NCI-H1694 treated with DMSO at 0.1 percent for 48 hours (cell line): ENCODE data around the gene REG3A.

Experiments used
- DNase-seq: peaks from one replicate; lab custom pipeline; 2025; lab: John Stamatoyannopoulos, UW

The REG3A gene

DNA sequence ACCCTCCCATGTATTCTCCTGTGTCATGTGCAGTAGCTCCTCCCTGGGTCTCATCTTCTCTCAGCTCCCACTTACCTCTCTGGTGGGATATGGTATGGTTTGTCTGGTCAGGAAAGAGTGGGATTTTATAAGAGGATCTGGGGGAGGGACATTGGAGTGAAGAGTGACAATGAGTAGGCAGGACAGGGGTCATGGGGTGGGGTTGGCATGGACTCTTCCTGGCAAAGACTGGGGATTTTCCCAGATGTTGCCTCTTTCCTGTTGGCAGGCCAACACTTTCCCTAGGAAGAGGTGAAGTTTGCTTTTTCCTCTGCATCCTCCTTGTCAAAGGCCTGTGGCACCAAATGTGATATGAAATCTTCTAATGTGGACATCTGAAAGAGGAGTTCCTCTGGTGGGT lies at the start of gene REG3A:
TSS of gene REG3A (minus strand) at position 101 of the 400 bp plus-strand sequence. CDS start 348 bp downstream, outside the sequence.
- DNase-seq, result no peak

DNA sequence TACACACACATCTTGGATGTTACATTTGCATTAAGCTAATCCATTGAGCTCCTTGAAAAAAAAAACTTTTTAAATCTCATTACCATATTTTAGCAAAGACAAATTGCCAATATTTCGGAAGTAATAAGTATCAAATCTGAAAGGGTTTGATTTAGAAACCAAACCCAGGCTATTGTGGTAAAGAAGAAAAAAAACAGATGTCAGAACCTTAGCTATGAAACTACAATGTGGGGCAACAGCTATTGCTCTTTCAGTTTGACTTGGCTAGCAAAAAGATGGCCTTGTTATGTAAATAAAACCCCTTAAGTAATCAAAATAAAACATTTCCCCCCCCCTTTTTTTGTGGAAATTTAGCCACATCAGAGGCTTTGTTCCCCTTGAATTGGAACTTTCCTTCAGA lies 41.2 kb upstream of the REG3A start:
- no peak for DNase-seq

DNA sequence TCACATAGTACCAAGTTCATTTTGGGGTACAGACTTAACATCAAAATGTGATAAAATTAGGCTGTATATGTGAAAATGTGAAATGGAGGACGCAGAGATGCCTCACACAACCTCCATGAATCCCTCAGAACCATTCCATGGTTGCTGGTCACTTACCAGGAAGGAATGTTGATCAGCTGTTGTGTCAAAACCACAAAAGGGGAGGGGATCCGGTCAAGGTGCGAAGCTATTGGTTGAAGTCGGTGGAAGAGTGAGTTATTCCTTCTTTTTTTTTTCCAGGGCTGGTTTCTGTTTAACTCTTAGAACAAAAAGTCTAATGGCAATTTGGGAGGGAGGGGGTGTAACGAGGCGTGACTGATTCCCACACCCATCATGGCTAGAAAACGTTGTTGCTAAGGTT lies 32.3 kb upstream of the REG3A start:
- no peak for DNase-seq

DNA sequence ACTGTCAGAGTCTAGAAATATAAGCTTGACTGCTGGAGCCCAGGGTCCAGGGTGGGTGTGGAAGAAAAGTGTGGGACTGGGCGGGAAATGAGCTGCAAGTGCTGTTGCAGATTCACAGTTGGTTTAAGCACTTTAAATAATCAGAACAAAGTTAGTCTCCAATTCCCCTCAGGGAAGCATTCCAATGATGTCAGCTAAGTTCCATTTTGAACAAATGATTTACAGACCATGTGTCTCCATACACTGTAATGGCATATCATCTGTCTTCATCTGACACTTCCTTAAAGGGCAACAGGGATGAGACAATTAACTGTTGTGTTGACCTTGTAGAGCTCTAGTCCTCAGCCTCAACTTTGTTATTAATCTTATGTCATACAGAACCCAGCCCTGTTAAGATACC lies 31.5 kb upstream of the REG3A start:
- no peak for DNase-seq

DNA sequence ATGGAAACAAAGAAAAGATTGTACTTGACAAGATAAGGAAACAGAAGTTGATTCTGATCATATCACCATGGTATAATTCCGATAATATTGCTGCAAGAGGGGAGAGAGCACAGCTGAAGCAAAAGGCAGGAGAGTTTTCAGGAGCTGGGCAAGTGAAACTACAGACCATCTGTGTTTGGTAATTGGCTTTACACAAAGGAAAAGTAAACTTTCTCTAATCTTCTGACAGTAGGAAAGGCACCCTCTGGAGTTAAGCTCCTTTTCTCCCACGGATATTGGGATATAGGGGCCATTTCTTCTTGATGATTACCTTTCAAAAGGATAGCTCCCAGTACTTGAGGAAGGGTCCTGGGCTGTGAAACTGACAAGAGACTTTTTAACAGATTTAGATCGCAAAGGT lies 29.9 kb upstream of the REG3A start:
- no peak for DNase-seq

DNA sequence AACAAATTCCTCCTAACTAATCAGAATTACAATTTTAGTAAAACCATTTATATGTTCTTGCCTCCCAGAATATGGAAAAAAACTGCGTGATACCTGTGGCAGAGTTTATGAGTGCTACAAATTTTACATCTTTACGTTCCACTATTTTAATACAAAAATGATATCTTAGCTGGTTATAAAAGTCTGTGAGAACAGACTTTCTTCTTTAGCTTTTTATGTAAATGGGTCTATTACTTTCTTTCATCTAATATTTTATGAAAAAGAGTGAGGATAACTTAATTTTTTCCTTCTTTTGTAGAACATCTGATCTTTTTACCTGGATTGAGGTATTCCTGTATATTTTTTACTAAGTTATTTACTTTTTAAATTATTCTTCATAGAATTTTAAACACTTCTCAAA lies 22.1 kb upstream of the REG3A start:
- DNase-seq, result no peak

DNA sequence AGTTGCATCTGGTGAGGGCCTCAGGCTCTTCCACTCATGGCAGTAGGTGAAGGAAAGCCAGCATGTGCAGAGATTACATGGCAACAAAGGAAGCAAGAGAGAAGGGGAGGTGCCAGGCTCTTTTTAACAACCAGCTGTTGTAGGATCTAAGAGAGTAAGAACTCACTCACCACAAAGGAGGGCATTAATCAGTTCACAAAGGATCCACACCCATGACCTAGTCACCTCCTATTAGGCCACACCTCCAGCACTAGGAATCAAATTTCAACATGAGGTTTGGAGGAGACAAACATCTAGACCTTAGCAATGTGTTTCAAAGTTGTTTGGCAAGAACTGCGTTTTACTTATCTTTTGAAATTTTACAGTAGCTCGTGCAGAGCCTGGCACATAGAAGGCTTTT lies 20.5 kb upstream of the REG3A start:
- DNase-seq, result no peak

DNA sequence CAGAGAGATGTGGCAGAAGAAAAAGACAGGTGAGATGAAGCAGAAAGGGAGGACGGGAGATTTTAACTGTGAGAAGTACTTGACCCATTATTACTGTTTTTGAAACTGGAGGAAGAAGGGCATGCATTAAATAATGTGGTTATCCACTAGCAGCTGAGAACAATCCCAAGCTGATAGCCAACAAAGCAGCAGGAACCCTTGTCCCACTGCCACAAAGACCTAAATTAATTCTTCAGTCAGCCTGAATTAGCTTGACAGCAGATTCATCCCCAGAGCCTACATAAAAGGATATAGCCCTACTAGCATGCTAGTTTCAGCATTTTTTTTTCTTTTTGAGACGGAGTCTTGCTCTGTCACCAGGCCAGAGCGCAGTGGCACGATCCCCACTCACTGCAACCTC lies 19.5 kb upstream of the REG3A start:
- no peak for DNase-seq

DNA sequence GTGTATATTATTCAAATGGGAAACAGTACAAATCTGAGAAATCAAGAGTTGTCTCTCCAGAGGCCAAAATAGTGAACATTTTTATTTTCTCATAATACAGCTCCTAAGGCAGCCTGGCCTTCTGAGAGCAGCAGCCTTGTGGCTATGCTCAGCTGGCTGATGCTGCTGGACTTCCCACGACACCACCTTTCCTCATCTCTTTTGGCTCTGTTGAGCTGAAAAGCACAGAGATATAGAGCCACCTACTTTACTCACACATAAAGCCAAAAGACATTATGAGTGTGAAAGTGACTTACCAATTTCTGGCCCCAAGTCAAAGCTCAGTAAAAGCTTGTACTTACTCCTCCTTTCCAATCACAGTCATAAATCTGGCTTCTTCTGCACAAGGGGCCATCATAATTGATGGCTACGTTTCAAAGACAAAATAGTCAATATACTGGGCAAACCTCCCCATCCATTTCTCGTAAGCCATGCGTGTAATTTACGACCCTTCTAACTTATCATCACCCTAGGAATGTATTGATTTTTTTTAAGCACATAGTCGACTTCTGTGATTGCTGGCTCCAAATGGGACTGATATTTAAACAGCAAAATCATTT lies 18.6 kb upstream of the REG3A start:
- DNase-seq, result no peak

DNA sequence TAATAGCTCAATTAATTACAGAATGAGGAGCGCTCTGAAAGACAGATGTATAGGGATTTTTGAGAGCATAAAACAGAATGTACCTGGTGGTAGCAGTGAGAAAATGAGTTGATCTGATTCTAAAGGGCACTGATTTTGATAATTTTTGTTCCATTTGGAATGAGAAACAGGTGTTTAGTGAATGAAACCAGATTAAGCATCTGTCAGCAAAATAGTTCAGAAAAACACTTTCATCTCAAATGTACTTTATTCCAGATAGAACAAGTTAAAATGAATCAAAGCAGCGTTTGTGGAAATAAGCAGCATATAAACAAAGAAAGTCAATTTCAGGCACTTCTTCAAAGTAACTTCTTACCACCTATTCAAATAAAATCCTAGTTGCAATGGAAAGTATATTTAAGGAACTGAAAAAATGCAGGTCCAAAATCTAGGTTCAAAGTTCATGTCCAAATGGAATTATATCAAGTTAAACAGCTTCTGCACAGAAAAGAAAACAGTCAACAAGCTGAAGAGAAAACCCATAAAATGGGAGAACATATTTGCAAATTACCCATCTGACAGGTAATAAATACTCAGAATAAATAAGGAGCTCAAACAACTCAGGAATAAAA lies 11.9 kb upstream of the REG3A start:
- DNase-seq, result no peak

DNA sequence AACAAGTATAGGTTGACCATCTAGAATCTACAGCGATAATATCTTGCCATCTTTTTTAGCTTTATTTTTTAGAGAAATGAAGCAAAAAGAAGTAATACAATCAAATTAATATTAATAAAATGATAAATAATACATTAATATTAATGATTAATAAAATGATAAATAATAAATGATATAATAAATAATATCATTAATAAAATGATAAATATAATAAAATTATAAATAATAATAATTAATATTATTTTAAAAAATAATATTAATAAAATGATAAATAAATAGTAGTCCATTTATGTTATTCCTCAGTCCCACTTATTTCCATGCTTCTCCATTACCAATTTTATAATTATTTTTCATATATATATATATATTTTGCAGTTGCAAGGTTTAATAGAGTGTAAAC lies 3.2 kb upstream of the REG3A start:
- DNase-seq, result no peak

DNA sequence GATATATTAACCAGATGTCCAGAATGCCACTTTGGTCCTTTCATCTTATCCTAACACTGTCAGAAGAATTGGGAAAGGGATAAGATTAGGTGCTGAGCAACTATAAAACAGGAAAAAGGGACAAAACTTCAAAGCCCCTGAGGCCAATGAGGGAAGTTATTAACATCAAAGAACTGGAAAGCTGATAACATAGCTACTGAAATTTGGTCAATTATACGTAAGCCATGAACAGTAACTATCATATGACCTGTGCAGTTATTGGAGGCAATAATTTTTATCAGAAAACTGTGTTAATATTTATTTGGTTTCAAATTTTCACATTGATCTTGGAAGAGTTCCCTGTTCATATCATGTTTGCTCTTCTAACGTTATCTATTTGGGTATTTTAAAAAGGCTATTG lies 2.6 kb upstream of the REG3A start:
- DNase-seq, result no peak

DNA sequence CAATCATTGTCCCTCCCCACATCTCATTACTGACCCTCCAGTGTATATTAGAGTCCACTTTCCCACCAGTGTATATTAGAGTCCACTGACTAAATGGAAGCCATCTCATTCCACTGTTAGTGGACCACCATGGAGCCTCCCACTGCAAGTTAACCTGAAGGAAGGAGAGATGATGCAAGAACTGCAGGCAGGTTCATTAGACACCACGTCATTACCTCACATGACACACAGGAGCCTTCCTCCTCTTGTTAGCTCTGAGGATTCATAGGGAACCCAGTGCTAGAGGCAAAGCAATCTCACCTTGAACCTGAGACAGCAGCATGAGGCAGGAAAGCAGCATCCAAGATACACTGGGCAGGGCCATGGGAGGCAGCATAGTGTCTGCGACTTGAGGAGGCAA lies 523 bp downstream of the REG3A start:
- DNase-seq, result no peak

DNA sequence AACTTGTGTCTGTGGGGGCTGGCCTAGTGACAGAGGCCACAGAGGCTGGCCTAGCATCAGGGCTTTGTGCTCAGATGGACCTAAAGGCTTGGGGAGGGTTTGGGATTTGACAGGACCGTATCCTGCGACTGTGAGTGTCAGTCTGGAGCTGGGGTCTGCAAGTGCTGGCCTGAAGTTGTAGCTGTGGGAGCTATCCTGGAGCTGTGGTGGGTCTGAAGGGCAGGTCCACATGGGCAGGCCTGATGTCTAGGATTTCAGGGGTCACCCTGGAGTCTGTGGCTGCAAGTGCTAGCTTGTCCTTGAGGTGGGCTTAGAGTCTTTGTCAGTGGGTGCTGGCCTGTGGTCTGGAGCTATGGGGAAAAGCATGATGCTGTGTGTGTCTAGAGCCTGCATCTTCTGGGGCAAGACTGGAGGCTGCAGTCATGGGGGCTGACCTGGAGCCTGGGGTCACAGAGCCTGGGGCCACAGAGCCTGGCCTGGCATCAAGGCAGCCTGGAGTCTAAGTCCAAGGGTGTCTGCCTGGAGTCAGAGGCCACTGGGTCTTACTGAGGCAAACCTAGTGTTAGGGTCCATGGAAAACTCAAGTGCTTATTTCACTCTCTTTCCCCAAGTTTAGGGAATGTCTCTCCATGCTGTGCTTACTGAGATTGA lies 3.6 kb downstream of the REG3A start:
- DNase-seq, result no peak

DNA sequence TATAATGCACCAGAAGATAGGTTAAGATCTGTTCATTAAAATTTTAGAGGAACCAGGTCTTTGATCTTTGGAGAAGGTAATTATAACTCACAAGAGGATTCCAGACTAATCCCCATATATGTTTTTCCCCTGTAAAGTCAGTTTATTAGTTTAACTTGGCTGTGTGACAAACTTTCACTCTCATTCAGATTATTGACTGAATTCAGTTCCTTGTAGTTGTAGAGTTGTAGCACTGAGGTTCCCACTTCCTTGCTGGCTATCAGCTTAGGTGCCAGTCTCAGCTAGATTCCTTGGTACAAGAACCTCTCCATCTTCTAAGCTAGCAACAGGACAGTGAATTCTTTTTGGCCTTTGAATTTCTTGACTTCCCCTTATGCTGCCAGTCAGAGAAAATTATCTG lies 20.1 kb downstream of the REG3A start:
- DNase-seq, result no peak

DNA sequence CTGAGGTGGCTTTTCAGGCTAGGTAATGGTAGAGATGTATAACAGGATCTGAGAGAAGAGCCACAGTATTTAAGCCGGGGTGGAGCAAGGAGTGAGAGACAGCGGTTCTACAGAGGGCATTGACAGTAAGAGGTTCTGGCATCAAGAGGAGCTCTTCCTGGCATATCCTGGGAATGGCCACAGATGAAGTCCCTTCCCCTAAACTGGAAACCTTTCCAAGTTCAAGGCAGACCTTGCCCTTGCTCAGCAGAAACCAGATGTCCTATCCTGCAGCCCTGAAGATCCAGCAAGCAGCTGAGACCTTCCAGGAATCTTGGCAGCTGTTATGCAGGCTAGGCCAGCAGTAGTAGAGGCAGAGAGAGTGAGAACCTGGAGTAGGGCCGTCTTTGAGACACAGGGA lies 21.2 kb downstream of the REG3A start:
- no peak for DNase-seq

DNA sequence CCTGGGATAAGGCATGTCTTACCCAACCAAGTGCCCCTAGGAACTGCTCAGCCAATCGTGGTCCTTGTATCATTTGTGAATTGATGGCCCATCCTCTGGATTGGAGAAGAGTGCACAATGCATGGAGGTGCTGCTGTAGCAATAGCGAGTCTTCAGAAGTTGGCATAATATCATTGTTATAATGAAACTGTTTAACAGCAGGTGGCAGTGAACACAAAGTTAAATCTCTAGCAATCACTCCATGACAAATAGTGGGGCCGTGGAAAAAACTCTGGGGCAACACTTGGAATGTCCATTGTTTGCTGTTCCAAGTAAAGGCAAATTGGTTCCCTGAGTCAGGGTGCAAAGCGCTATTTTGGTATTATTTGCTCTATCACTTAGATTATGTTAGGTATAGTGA lies 27.9 kb downstream of the REG3A start:
- DNase-seq, result no peak

DNA sequence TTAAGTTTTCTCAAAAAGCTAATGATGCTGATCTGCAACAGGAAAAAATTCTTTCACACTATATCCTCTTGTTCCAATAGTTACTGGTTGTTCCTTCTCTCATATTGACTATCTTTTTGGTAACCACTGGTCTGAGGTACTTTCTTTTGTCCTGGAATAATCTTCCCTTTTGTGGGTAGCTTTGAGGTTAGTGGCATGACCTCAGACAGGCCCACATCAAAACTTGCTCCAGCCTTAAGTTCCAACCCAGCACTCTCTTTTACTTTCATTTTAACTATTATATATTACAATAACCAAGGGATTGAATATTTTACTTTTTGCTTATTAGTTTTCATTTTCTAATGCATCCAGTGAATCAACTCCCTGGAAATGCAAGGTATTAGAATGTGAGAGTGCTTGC lies 29.7 kb downstream of the REG3A start:
- no peak for DNase-seq

DNA sequence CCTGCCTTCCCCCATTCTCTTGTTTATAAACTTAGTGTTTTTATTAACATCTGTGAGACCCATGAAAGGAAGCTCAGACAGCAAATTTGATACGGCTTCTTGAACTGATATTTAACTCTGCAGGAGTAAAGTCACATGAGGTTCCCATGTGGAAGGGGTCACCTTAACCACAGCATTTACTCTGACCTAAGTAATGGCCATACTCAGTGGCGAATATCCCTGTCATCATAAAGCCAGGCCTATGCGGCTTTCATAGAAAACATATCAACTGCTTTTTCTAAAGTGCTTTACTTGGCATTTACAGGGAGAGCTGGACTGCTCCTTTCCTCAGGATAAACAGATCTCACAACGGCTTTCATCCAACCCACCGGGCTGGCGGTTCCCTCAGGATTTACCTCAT lies 30.3 kb downstream of the REG3A start:
- no peak for DNase-seq

DNA sequence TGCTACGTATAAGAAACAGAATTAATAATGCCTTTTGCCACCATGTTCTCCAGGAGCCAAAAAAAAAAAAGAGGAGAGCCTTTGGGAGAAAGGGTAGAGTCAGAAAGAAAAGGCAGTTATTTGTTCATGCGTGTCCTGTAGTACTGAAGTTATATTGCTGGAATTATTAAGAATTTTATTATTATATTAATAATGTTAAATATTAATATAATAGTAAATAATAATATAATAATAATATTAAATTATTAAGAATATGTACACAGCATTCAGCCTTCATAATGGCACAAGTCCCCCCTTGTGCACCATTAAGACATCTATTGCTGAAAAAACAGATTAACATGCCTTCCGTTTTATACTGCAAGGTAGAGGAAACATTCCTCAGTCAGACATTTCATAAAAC lies 31.1 kb downstream of the REG3A start:
- DNase-seq, result no peak

DNA sequence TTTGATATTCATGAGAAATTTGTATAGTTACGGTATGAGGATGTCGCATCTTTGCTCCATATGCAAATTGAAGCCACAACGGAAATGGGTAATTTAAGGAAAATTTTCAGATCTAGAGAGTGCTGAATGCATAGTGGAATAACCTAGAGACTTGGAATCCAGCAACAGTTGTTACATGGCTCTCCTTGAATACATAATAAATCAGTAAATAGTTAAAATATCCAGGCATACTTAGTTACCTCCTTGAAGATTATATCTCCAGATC lies 33.9 kb downstream of the REG3A start:
- no peak for DNase-seq

DNA sequence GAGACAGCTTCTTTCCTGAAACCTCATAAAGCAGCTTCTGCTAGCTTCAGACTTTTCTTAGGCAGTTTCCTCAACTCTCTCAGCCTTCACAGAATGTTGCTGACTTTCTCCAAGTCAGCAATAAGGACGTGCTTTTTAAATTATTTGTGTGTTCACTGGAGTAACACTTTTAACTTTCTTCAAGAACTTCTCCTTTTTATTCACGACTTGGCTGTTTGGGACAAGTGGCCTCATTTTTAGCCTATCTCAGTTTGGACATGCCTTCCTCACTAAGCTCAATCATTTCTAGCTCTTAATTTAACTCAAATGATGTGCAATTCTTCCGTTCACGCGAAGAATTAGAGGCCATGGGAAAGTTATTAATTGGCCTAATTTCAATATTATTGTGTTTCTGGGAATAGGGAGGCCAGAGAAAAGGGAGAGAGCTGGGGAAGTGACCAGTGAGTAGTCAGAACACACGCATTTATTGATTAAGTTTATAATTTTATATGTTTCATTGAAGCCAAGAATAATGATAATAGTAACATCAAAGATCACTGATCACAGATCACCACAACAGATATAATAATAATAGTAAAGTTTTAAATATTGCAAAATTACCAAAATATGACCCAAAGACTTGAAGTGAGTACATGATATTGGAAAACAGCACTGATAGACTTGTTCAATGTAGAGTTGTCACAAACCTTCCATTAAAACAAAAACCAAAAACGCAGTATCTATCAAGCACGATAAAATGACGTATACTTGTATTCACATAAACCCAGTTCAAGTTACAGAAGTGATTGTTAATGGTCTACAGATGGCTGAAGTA lies 34.4 kb downstream of the REG3A start:
- no peak for DNase-seq

DNA sequence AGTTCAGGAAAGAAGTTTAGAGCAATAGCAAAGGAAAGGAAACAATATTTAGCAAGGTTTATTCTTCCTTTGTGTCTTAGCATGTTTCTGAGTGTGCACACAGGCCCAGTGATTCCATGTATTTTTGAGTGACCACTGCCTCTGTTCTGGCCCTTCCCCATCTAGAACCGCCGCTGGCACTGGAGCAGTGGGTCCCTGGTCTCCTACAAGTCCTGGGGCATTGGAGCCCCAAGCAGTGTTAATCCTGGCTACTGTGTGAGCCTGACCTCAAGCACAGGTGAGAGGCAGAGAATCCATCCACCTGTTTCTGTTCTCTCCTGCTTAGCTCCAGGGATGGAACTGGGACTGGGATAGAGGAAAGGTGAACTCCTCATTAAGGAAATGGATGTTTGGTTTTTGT lies 36.9 kb downstream of the REG3A start:
- no peak for DNase-seq
